ENCODE data around the gene ZNF202.

GRCh38 chr11:123718063-123718462, 23.4 kb downstream of the ZNF202 start:
- TF ChIP-seq CTCF (IDR thresholded peaks at IDR 0.05; ENCODE audit: low read depth, low read length, poor library complexity, severe bottlenecking) (no peak), EZH2phosphoT487 (IDR thresholded peaks at IDR 0.05; ENCODE audit: borderline replicate concordance, low read length) (no peak)

All from DOHH2 (cell line).